RKO (cell line): Measurements from ENCODE around the gene BRINP1.

ENCODE experiments used
- DNase-seq: peaks from one replicate; pipeline ENCODE4 v3.0.0-alpha.2; 2016; ENCODE audit warnings: low spot score

Gene BRINP1

DNA sequence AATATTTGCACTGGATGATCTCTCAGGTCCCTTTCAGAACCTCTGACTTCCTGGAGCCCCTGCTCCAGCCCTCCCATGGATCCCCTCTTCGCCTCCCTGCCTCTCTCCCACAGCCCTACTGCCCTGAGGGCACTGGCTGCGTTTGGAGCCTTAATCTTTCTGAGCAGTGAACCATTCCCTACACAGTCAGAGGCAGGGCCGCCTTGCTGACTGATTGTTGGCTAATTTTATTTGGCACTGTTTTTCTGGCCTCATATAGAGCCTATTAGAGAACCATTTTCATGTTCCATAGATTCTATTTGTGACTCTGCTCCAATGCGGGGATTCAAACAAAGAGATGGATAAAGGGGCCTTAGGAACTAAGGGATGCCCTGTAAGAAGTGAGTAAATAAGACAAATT, 91.1 kb downstream of the BRINP1 start:
- DNase-seq: no peak

- DNase-seq: no peak
These were observed 95.1 kb downstream of the BRINP1 start for GRCh38 chr9:119273984-119274665.

GRCh38 chr9:119273325-119273904, 95.8 kb downstream of the BRINP1 start:
- DNase-seq: peak; percentile 12

- DNase-seq: no peak
These were observed 96.6 kb downstream of the BRINP1 start for GRCh38 chr9:119272500-119273211.

- no peak for DNase-seq
These were observed 100.2 kb downstream of the BRINP1 start for GRCh38 chr9:119268985-119269384.

- DNase-seq: no peak
These were observed 105.1 kb downstream of the BRINP1 start for GRCh38 chr9:119264165-119264564.

- DNase-seq: no peak
These were observed 111.6 kb downstream of the BRINP1 start for GRCh38 chr9:119257592-119257991.

- no peak for DNase-seq
These were observed 114.1 kb downstream of the BRINP1 start for GRCh38 chr9:119255116-119255515.

DNA sequence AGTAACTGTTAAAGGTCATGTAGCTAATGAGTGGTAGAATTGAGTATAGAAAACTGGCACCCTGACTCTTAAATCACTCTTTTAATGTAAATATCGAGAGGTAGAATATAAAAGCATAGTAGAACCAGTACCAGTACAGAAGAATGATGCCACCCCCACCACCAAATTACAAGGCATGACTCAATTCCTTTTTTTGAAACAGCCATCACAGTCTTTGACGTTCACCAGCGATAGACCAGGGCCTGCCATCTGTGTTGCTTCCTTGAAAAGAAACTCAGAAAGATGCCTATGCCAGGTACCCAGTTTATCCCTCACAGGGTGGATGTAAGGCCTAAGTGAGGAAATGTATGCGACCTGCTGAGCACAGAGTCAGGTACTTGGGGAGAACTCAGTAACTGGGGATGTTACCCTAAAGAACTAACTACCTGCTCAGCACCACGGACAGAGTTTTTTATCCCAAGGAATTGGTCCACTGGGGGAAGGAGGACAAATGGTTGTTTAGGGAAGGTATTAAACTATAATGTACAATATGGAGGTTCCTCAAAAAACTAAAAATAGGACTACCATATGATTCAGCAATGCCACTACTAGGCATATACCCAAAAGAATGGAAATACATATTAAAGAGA, 116.5 kb downstream of the BRINP1 start:
- DNase-seq: no peak

DNA sequence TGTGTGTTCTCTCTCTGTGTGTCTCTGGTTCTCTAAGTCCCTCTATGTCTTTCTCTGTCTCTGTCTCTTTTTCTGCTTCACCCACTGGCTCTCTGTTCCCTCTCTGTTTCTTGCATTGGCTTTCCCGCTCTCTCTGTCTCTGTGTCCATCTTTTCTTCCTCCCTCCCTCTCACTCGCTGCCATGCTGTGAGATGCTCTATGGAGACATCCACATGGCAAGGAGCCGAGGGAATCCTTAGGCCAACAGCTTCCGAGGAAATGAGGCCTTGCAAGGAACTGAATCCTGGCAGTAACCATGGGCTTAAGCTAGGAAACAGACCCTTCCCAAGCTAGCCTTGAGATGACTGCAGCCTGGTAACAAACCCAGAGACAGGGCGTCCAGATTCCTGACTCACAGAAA, 117.3 kb downstream of the BRINP1 start:
- DNase-seq: no peak

DNA sequence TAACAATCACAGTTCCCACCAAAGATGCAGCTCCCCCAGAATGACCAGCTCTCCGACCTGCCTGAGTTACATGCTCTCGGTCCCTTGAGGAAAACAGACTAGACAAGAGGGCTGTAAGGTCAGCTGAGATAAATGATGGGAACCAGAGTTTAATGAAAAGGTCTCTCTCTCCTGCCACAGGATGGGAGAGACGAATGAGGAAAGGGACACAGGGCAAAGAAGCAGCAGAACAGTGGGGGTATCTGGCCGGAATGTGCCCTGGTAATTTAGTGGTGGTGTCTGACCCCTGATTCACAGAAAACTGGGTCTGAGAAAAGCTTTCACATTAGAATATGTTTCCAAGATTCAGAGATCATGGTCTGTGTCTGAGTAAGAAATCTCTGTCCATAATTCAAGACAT, 118.5 kb downstream of the BRINP1 start:
- no peak for DNase-seq

GRCh38 chr9:119240546-119240945, 128.7 kb downstream of the BRINP1 start:
- DNase-seq: no peak

DNA sequence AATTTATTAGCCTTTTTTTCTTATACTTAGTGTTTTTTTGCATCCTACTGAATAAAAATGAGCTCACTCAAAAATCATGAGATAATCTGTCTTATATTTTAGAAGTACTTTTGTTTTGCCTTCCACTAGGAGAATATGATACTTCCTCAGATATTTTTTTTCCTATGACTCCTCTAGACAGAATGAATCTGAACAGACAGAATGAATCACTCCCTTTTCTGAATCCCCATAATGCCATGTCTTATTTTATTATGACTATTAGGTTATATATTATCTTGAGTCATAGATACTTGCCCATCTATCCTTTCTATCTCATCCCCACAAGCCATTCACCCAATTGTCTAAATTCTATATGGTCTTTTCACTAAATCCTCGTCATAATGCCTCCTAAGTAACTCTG, 134.6 kb downstream of the BRINP1 start:
- DNase-seq: no peak

- no peak for DNase-seq
These were observed 141.8 kb downstream of the BRINP1 start for GRCh38 chr9:119227422-119227821.

GRCh38 chr9:119224431-119224830, 144.8 kb downstream of the BRINP1 start:
- DNase-seq: no peak

- DNase-seq: no peak
These were observed 148.0 kb downstream of the BRINP1 start for GRCh38 chr9:119221276-119221675.

- DNase-seq: no peak
These were observed 150.9 kb downstream of the BRINP1 start for GRCh38 chr9:119218293-119218692.

GRCh38 chr9:119216651-119217331, 152.4 kb downstream of the BRINP1 start:
- no peak for DNase-seq

DNA sequence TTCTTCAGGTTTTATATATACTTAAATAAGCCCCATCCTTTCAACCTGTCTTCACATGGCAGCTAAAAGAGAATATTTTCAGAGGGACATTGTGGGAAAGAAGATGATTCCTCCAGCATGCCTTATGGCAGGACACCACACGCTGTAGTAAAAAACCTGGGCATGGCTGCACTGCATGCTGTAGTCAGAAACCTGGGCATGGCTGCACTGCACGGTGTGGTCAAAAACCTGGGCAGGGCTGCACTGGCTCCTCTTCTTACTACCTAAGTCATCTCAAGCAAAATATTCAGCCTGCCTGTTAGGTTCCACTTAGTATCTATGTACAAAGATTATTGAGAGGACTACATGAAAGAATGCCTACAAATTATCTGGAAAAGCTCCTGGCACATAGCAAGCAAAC, 153.6 kb downstream of the BRINP1 start:
- no peak for DNase-seq

- no peak for DNase-seq
These were observed 155.8 kb downstream of the BRINP1 start for GRCh38 chr9:119213471-119213870.

DNA sequence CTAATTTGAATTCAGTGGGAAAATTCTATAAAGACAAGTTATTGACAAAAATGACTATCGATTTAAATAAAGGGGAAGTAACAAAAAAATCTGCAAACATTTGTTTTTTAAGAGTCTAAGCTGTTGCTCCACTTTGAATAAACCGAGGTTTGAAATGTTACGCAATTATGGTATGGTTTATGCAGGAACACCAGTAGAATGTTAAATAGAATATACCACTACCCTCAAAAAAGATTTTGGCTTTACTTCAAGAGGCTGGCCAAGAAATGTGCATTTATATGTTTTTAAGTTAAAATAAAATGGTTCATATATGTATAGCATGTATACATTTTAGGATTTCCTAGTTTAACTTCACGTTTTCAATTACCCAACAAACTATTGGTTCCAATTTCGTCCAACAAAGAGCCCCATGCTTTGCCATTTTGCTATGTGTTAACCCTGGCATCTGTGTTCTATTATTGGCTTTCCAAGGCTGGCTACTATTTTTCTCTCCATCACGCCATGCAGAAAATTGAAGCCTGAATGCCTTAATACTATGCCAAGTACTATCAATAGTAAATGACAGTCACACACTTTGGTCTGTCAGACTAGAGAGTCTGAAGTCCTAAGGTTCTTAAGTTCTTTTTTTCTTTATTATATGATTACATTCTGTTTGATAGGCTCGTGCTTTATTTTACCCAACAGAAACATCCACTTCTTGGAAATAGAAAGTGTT, 171.2 kb downstream of the BRINP1 start:
- no peak for DNase-seq

- DNase-seq: no peak
These were observed 173.7 kb downstream of the BRINP1 start for GRCh38 chr9:119195521-119195920.
